Central memory CD8-positive, alpha-beta T cell (primary cell): ENCODE results near the gene MGME1.

Source experiments
- ATAC-seq: fragments of 150-1000 bp; cut with Tn5 transposase; replicated peaks from 2 replicates; pipeline ENCODE4 v1.10.0; 2022; ENCODE audit warnings: mild to moderate bottlenecking, moderate FRiP score, moderate number of reproducible peaks; ENCODE audit not compliant: poor library complexity, severe bottlenecking; ENCODE audit errors: extremely low read depth
- DNase-seq, 2 donors: peaks; one replicate each; pipeline ENCODE4 v3.0.0; 2021; ENCODE audit warnings: low spot score in 2 of 2
- H3K27ac Mint-ChIP-seq: one replicate; pipeline ENCODE4 v1.8.0; 2022; ENCODE audit warnings: low read depth, mild to moderate bottlenecking, moderate library complexity, mixed read lengths
- H3K27me3 Mint-ChIP-seq: one replicate; pipeline ENCODE4 v1.8.0; 2022; ENCODE audit warnings: mixed read lengths
- H3K36me3 Mint-ChIP-seq: one replicate; pipeline ENCODE4 v1.8.0; 2022; ENCODE audit warnings: mild to moderate bottlenecking, moderate library complexity, mixed read lengths; ENCODE audit not compliant: insufficient read depth
- H3K4me1 Mint-ChIP-seq: one replicate; pipeline ENCODE4 v1.8.0; 2022; ENCODE audit warnings: mixed read lengths
- H3K4me3 Mint-ChIP-seq: one replicate; pipeline ENCODE4 v1.8.0; 2022; ENCODE audit warnings: mild to moderate bottlenecking, moderate library complexity, mixed read lengths
- H3K9me3 Mint-ChIP-seq: one replicate; pipeline ENCODE4 v1.8.0; 2022; ENCODE audit warnings: mixed read lengths

The MGME1 gene

DNA sequence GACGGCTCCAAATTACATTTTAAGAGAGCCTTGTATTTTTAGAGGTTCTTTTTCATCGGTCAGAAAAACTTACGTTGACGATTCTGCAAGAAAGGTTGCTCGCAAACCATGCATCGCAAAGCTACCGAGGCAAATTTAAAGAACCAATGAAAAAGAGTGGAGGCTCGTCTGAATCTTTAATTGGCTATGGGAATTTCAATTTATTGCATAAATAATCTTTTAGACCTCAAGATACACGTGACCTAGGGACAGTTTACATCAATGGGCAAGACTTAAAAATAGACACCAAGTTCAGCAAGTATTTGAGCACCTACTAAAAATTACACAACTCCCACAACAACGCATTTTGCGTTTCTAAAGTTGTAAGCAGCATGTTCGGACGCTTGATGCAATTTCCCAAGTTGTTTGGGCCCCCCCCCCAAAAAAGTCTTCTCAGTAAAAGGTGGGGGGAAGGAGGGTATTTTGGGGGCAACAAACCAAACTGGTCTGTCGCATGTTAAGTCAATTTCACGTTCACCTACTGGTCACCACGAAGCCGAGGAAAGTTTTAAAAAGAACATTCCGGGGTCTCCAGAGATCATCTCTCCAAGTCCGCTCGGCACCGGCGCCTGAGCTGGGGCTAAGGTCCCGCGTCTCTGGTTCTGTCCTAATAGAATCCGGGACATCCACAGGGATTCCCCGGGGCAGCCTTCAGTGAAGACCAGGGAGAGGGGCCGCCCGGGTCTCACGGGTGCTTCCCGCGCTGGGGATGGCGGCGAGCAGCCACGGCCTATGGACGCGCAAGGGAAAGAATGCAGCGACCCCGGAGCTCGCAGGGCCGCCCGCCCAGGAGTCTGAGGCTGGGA is 1.1 kb upstream of the MGME1 start:
- H3K27ac Mint-ChIP-seq = peak overlapping the region; percentile 93
- H3K4me1 Mint-ChIP-seq = peaks cover 80% of the 10 kb centered on the region
- no peak for DNase-seq
- H3K36me3 Mint-ChIP-seq = peaks cover 24% of the 10 kb centered on the region
- ATAC-seq = no peak
- H3K27me3 Mint-ChIP-seq = no peaks in the 10 kb centered on the region
- H3K9me3 Mint-ChIP-seq = no peaks in the 10 kb centered on the region
- H3K4me3 Mint-ChIP-seq = peak overlapping the region; percentile 92

DNA sequence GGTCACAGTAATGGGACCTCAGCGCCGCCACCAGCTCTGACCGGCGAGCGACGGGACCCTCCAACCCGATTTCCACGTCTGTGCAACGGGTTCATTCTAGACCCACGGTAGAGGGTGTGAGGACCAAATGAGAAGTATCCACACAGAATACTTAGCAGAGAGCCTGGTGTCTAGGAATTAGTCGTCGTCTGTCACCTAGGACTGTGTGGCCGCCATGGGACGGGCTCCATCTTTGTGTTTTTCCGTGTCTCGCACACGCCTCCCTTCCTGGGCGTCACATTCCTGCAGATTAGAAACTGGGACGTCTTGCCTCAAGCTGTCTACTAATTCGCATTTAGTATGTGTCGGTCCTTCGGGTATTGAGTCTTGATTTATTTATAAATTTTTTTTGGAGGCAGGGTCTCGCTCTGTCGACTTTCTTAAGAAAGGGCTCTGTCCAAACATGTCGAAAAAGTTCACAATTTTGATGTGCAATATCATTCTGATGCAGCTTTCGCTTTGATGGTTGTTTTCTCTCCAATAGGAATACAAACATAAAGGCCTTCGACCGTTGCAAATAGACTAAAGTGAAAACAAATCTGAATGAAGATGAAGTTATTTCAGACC is 563 bp downstream of the MGME1 start:
- peak overlapping the region; percentile 93 for H3K27ac Mint-ChIP-seq
- ATAC-seq = peak; percentile 37
- H3K9me3 Mint-ChIP-seq = no peaks in the 10 kb centered on the region
- H3K4me1 Mint-ChIP-seq = peaks cover 75% of the 10 kb centered on the region
- H3K4me3 Mint-ChIP-seq = peak overlapping the region; percentile 92
- DNase-seq = no peak
- no peaks in the 10 kb centered on the region for H3K27me3 Mint-ChIP-seq
- peaks cover 19% of the 10 kb centered on the region for H3K36me3 Mint-ChIP-seq

DNA sequence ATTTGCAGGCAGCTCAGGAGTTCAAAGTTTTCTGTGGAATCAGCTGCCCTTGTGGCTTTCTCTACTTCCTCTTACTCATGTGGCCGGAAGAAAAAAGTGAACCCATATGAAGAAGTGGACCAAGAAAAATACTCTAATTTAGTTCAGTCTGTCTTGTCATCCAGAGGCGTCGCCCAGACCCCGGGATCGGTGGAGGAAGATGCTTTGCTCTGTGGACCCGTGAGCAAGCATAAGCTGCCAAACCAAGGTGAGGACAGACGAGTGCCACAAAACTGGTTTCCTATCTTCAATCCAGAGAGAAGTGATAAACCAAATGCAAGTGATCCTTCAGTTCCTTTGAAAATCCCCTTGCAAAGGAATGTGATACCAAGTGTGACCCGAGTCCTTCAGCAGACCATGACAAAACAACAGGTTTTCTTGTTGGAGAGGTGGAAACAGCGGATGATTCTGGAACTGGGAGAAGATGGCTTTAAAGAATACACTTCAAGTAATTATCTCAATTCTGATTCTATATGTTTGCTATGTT is 1.1 kb downstream of the MGME1 start:
- no peaks in the 10 kb centered on the region for H3K27me3 Mint-ChIP-seq
- no peak for DNase-seq
- peaks cover 19% of the 10 kb centered on the region for H3K36me3 Mint-ChIP-seq
- H3K4me3 Mint-ChIP-seq = peak overlapping the region; percentile 92
- peaks cover 70% of the 10 kb centered on the region for H3K4me1 Mint-ChIP-seq
- H3K27ac Mint-ChIP-seq = peak overlapping the region; percentile 93
- ATAC-seq = no peak
- no peaks in the 10 kb centered on the region for H3K9me3 Mint-ChIP-seq

- ATAC-seq = no peak
- DNase-seq = no peak
- Mint-ChIP-seq H3K9me3 (no peaks in the 10 kb centered on the region), H3K4me1 (peaks cover 57% of the 10 kb centered on the region), H3K27me3 (no peaks in the 10 kb centered on the region), H3K27ac (peak overlapping the region; percentile 93), H3K4me3 (peak overlapping the region; percentile 92), H3K36me3 (peaks cover 22% of the 10 kb centered on the region)
Measured at GRCh38 chr20:17971300-17972013, 2.6 kb downstream of the MGME1 start.

DNA sequence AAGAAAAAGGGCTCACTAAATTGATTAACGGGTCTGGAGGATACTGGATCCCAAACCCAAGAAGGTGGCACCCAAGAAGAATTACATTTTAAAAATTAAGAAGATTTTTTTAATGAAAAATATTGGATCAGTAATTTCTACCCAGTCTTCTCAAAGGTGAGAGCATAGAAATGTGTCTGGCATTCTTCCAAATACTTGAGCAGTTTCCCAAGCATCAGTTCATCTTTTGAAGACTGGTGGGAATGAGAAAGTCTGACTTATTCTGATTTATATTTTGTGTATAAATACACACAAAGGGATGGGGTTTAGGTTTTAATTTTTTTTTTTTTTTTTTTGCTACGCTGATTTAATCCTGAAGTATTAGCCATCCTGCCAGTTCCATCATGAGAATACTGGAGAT is 3.3 kb downstream of the MGME1 start:
- peak overlapping the region; percentile 93 for H3K27ac Mint-ChIP-seq
- peaks cover 51% of the 10 kb centered on the region for H3K4me1 Mint-ChIP-seq
- DNase-seq (no peak), ATAC-seq (no peak)
- peak overlapping the region; percentile 92 for H3K4me3 Mint-ChIP-seq
- no peaks in the 10 kb centered on the region for H3K27me3 Mint-ChIP-seq
- no peaks in the 10 kb centered on the region for H3K9me3 Mint-ChIP-seq
- H3K36me3 Mint-ChIP-seq = peaks cover 19% of the 10 kb centered on the region

- Mint-ChIP-seq H3K4me3 (no peak overlapping the region), H3K9me3 (no peaks in the 10 kb centered on the region), H3K4me1 (peaks cover 32% of the 10 kb centered on the region), H3K27ac (no peak overlapping the region), H3K36me3 (peaks cover 6% of the 10 kb centered on the region), H3K27me3 (no peaks in the 10 kb centered on the region)
- ATAC-seq (no peak), DNase-seq (no peak)
Measured at GRCh38 chr20:17976305-17976704, 7.5 kb downstream of the MGME1 start.

- Mint-ChIP-seq H3K9me3 (no peaks in the 10 kb centered on the region), H3K36me3 (peaks cover 7% of the 10 kb centered on the region), H3K27ac (no peak overlapping the region), H3K4me1 (peaks cover 21% of the 10 kb centered on the region), H3K4me3 (no peak overlapping the region), H3K27me3 (no peaks in the 10 kb centered on the region)
- ATAC-seq (no peak), DNase-seq (no peak)
Measured at GRCh38 chr20:17985388-17986018, 16.7 kb downstream of the MGME1 start.

DNA sequence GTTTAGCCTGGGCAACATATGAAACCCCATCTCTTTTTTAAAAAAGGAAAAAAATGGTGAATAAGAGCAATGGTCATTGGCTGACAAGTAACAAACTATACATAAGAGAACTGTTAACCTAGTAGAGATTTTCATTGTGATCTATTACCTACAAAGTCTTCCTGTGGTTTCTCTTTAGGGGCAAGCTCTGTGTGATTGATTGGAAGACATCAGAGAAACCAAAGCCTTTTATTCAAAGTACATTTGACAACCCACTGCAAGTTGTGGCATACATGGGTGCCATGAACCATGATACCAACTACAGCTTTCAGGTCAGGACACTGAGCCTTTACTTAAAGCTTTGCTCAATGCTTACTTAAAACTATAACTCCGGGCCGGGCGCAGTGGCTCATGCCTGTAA is 19.2 kb downstream of the MGME1 start:
- no peaks in the 10 kb centered on the region for H3K9me3 Mint-ChIP-seq
- H3K36me3 Mint-ChIP-seq = peaks cover 7% of the 10 kb centered on the region
- H3K4me3 Mint-ChIP-seq = no peak overlapping the region
- DNase-seq (no peak), ATAC-seq (peak; percentile 46)
- H3K27me3 Mint-ChIP-seq = no peaks in the 10 kb centered on the region
- peaks cover 15% of the 10 kb centered on the region for H3K4me1 Mint-ChIP-seq
- H3K27ac Mint-ChIP-seq = peak overlapping the region; percentile 41

DNA sequence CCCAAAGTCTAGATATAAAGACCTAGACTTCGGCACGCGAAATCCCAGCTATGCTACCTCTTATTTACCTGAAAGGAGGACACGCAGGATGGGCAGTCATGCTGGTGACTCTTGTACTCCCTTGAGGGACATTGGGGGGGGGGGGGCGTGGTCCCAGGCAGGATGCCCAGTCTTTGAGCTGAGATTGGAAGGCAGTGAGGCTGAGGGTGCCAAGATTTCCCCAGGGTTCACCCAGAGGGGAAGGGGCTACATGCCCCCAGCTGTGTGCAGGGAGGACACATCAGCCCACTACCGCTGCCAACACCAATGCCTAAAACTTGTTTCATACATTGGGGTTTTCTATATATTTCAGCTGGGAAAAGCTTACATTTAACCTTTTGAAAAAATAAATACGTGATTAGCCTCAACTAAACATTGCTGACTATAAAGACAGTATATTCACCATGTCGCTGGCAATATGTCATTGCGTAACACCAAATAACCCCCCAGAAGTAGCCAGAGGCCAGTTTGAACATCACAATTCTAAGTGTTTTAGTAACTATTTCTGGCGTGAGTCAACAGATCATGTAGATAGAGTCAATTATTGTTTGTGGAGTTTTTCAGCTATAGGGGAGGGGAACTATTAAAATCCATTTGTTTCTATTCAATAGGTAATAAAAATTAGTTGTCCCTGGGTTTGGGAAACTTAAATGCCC is 21.6 kb downstream of the MGME1 start:
- ATAC-seq (no peak), DNase-seq (no peak)
- Mint-ChIP-seq H3K27me3 (no peaks in the 10 kb centered on the region), H3K36me3 (peaks cover 6% of the 10 kb centered on the region), H3K4me3 (no peak overlapping the region), H3K9me3 (no peaks in the 10 kb centered on the region), H3K27ac (no peak overlapping the region), H3K4me1 (peaks cover 6% of the 10 kb centered on the region)

- ATAC-seq = no peak
- H3K4me1 Mint-ChIP-seq = peaks cover 12% of the 10 kb centered on the region
- H3K9me3 Mint-ChIP-seq = no peaks in the 10 kb centered on the region
- H3K27ac Mint-ChIP-seq = no peak overlapping the region
- no peak for DNase-seq
- H3K27me3 Mint-ChIP-seq = no peaks in the 10 kb centered on the region
- H3K36me3 Mint-ChIP-seq = peaks cover 6% of the 10 kb centered on the region
- no peak overlapping the region for H3K4me3 Mint-ChIP-seq
Measured at GRCh38 chr20:17992224-17992637, 23.4 kb downstream of the MGME1 start.

DNA sequence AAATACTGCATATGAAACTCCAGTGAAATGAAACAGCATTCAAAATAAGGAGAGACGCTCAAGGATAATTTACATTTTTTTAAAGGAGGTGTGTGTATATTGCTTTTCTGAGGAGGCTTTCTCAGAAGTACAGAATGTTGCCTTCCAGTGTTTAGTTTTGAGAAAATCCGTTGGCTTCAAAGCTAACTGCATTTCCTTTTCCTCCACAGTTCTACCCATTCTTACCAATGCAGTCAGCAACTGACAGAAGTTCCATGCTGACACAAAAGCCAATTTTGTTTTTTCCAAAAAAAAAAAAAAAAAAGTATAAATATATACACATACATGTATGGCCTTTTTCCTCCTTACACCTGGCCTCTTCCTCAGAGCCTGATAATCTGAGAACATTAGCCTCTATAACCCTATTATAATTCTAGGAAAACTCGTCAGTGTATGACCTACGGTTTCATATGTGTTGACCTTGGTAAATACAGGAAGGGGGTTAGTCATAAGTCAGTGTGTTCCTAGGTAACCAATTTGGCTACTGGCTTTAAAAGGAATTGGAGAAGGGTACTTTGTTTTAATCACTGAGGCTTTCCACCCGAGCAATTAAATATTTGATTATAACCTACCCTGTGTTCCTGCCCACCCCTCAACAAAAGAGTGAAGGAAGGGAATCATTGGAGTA is 24.2 kb downstream of the MGME1 start:
- Mint-ChIP-seq H3K9me3 (no peaks in the 10 kb centered on the region), H3K36me3 (peaks cover 4% of the 10 kb centered on the region), H3K4me3 (no peak overlapping the region), H3K27ac (no peak overlapping the region), H3K27me3 (no peaks in the 10 kb centered on the region), H3K4me1 (peaks cover 6% of the 10 kb centered on the region)
- DNase-seq = no peak
- ATAC-seq = no peak
